ENCODE data around the gene PLEKHA5. TPM values are rescaled to one million over a fixed set of nuclear protein-coding genes. Genes with fewer than 3 reads are reported as not detected.

Gene PLEKHA5
- total RNA-seq, 1 donor = 40.7 TPM

DNA sequence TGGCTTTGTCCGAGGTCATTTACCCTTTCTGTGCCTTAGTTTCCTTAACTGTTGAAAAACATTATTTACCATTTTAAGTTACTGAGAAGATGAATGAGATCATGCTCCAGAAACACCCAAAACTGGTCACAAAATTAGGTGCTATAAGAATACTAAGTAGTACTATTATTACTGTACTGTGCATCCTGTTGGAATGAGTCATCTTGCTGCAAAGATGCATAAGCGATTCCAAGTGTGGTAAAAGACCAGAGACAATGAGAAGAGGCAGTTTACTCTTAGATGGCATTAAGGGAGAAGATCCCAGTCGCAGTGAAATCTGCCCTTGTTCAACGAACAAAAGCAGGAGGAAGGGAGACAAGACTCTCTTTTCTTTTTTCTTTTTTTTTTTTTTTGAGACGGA lies 4.2 kb upstream of the PLEKHA5 start:
- TF ChIP-seq, protein P1, sequence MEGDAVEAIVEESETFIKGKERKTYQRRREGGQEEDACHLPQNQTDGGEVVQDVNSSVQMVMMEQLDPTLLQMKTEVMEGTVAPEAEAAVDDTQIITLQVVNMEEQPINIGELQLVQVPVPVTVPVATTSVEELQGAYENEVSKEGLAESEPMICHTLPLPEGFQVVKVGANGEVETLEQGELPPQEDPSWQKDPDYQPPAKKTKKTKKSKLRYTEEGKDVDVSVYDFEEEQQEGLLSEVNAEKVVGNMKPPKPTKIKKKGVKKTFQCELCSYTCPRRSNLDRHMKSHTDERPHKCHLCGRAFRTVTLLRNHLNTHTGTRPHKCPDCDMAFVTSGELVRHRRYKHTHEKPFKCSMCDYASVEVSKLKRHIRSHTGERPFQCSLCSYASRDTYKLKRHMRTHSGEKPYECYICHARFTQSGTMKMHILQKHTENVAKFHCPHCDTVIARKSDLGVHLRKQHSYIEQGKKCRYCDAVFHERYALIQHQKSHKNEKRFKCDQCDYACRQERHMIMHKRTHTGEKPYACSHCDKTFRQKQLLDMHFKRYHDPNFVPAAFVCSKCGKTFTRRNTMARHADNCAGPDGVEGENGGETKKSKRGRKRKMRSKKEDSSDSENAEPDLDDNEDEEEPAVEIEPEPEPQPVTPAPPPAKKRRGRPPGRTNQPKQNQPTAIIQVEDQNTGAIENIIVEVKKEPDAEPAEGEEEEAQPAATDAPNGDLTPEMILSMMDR (IDR thresholded peaks at IDR 0.05; ENCODE audit: insufficient read depth, low read length) = no peak
- H3K4me3 ChIP-seq (ENCODE audit: low read depth, low read length) = no peak overlapping the region
- DNase-seq (ENCODE audit: low read depth) = peak; percentile 23

GRCh38 chr12:19127270-19127669 lies 2.3 kb upstream of the PLEKHA5 start:
- no peak overlapping the region for H3K4me3 ChIP-seq (ENCODE audit: low read depth, low read length)
- TF ChIP-seq, protein P1 (IDR thresholded peaks at IDR 0.05; ENCODE audit: insufficient read depth, low read length) = no peak
- no peak for DNase-seq (ENCODE audit: low read depth)

- H3K4me3 ChIP-seq (ENCODE audit: low read depth, low read length) = no peak overlapping the region
- DNase-seq (ENCODE audit: low read depth) = no peak
- TF ChIP-seq, protein P1 (IDR thresholded peaks at IDR 0.05; ENCODE audit: insufficient read depth, low read length) = no peak
These were observed 1.0 kb upstream of the PLEKHA5 start for GRCh38 chr12:19128485-19128884.

- TF ChIP-seq, protein P1 (IDR thresholded peaks at IDR 0.05; ENCODE audit: insufficient read depth, low read length) = no peak
- H3K4me3 ChIP-seq (ENCODE audit: low read depth, low read length) = peak overlapping the region; percentile 56
- peak; percentile 51 for DNase-seq (ENCODE audit: low read depth)
These were observed 429 bp upstream of the PLEKHA5 start for GRCh38 chr12:19129122-19129485.

GRCh38 chr12:19130224-19131024 lies 891 bp downstream of the PLEKHA5 start:
- peak overlapping the region; percentile 87 for H3K4me3 ChIP-seq (ENCODE audit: low read depth, low read length)
- TF ChIP-seq, protein P1 (IDR thresholded peaks at IDR 0.05; ENCODE audit: insufficient read depth, low read length) = no peak
- DNase-seq (ENCODE audit: low read depth) = peak; percentile 29

GRCh38 chr12:19131025-19131444 lies 1.5 kb downstream of the PLEKHA5 start:
- H3K4me3 ChIP-seq (ENCODE audit: low read depth, low read length) = peak overlapping the region; percentile 87
- DNase-seq (ENCODE audit: low read depth) = peak; percentile 59
- TF ChIP-seq, protein P1 (IDR thresholded peaks at IDR 0.05; ENCODE audit: insufficient read depth, low read length) = no peak

All from fibroblast of the aortic adventitia (primary cell).